GM19035 (cell line): ENCODE measurements around the gene CYTL1.
"Not testable (repeated sequence)": the region's sequence is repeated elsewhere in the genome, so short reads cannot be mapped to it uniquely, and the experiment has no call there.

Experiments
- ATAC-seq: cut with Tn5 transposase; IDR thresholded peaks from one replicate; pipeline ENCODE4 v1.9.1; 2021; ENCODE audit not compliant: unreplicated experiment

Gene CYTL1

DNA sequence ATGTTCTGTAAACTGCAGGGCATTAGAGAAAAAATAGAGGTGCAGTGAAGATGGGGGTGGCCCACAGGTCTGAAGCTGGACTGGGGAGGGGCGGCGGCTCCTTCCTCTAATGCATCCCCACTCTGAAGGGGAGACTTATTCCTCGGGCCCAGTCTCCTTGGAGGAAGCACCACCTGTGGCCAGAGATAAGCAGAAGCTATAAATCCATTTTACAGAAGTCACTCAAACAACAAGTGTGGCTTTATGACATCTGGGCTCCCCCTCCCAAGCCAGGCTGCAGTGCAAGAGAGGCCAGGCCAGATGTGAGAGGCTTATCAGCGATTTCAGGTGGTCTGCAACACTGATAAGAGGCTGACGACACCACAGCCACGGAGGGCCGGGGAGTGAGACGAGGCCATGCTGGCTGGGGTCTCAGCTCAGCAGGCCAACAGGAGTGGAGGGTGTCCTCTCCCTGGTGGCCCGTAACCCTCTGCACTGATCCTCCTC, 15.8 kb downstream of the CYTL1 start:
- ATAC-seq, result no peak

DNA sequence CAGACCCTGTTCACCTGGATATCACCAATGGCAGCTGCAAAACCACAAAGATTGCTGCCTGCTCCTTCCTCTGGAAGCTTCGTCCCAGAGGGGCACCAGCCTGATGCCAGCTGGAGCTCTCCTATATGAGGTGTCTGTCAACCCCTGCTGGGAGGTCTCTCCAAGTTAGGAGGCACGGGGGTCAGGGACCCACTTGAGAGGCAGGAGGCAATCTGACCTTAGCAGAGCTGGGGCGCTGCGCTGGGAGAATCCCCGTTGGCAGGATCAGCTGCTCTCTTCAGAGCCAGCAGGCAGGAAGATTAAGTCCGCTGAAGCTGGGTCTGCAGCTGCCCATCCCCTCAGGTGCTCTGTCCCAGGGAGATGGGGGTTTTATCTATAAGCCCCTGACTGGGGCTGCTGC, 17.6 kb downstream of the CYTL1 start:
- ATAC-seq, result not testable (repeated sequence)

DNA sequence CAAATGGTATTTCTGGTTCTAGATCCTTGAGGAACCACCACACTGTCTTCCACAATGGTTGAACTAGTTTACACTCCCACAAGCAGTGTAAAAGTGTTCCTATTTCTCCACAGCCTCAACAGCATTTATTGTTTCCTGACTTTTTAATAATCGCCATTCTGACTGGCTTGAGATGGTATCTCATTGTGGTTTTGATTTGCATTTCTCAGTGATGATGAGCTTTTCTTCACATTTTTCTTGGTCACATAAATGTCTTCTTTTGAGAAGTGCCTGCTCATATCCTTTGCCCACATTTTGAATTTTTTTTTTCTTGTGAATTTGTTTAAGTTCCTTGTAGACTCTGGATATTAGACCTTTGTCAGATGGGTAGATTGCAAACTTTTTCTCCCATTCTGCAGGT, 22.3 kb downstream of the CYTL1 start:
- ATAC-seq, result not testable (repeated sequence)

DNA sequence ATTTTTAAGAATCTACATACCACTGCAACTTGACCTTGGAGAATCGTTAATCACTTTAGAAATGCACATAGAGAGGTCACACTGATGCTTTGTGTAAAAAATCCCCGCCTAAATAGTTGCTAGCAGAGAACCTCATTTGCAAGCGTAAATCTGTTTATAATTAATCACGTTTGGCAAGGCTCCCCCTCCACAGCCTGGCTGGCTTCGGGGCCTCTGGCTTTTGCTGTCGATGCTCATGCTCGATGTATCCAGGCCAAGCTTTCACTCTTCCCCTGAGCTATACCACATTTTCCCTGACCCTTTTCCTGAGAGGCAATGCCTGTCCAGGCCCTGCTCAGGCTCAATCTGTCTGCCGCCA, 23.4 kb downstream of the CYTL1 start:
- no peak for ATAC-seq

DNA sequence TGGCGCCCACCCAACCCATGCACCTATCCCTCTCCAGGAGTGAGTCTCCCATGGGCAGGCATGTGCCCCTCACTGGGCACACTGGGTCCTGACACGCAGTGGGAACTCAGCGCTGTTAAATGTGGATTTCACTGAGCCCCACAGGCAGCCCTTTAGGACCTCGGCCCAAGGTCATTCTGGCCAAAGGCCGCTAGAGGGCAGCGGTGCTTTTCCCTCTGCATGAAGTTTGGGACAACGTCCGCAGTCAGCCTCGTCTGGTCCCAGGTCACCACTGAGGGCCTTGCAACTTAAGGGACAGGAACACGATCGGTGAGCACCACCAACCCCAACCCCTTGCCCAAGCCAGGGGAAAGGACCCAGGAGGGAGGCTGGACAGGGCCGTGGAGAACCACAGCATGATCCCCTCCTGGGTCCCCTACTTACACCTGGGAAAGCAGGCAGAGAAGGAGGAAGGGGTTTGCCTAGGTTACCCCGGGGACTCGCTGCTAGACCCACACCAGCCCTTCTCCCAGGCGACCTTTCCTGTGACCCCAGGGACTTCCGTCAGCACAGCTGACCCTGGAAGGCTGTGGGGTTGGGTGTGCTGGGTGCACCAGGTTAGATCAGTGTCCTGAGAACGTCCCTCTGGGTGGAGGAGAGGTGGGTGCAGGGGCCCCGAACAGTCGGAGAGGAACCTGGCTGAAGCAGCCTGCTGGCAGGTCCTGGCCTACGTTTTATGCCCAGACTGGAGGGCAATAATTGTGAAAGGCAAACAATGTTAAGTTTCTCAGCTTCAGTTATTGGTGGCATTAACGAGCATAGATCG, 24.0 kb downstream of the CYTL1 start:
- ATAC-seq, result no peak

DNA sequence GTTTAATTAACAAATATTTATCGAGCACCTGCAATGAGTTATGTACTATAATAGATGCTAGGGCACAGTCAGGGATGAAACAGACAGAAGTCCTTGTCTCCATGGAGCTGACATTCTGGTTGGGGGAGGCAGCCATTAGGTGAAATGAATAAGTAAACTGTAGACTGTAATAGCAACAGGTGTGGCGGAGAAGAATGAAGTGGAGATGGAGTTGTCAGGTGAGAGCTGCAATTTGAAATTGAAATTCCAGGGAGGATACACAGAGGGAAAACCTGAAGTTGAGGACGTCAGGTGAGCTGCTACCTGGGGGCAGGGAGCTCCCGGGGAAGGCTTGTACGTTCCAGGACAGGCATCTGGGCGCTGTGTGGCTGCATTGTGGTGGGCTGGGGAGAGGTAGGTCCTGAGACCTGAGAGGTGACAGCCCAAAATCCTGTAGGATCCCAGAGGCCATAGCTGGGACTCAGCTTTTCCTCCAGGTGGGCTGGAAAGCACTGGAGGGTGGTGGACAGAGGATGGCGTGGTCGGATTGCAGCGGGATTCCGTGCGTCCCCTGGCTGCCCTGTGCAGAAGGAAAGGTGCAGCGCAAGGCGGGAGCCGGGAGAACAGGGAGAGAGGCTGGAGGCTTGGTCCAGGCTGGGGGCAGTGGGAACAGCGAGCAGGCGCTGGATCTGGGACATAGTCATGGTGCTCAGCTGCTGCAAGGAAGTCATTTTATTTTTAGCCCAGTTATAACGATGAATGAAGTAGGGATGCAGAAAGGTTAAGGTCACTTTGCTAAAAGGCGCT, 24.8 kb downstream of the CYTL1 start:
- ATAC-seq, result no peak

DNA sequence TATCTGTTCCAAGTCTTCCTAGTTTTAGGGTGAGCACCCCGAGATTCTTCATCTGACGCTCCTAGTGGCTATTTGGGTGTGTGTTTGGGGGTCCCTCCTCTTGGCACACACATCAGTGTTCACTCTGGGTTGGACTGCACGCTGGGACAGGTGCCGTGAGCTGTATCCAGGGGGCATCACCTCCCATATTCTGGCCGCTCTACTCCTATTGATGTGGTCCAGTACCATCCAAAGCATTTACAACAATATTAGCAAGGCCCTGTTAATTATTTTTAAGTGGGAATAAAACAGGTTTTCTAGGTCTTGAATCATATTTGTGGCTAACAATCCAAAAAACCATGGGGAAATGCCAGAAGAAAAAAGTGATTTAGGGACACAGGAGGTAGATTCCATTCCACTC, 26.4 kb downstream of the CYTL1 start:
- ATAC-seq, result no peak

DNA sequence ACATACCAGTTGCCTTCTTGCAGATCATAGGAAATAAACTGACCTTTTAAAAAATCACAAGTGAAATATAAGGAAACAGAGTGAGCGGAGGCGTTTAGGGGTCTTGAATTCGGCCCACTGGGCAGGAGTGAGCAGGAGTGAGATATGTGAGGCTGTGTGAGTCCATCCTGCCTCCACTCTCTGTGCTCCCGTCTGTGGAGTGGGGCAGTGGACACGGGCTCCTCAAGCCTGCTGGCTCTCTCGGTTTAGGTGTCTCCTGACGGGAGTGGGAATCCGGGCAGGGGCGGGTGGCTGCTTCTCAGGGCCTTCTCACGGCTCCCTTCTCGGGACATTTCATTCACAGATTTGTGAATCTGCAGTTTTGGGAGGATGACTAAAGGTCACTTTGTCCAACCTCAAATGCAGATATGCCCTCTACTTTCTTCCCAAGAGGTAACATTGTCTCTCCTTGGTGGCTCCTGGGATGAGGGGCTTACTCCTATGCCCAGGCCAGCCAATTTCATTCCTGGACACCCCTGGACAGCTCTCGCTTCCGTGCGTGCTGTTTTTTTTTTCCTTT, 27.6 kb downstream of the CYTL1 start:
- no peak for ATAC-seq

DNA sequence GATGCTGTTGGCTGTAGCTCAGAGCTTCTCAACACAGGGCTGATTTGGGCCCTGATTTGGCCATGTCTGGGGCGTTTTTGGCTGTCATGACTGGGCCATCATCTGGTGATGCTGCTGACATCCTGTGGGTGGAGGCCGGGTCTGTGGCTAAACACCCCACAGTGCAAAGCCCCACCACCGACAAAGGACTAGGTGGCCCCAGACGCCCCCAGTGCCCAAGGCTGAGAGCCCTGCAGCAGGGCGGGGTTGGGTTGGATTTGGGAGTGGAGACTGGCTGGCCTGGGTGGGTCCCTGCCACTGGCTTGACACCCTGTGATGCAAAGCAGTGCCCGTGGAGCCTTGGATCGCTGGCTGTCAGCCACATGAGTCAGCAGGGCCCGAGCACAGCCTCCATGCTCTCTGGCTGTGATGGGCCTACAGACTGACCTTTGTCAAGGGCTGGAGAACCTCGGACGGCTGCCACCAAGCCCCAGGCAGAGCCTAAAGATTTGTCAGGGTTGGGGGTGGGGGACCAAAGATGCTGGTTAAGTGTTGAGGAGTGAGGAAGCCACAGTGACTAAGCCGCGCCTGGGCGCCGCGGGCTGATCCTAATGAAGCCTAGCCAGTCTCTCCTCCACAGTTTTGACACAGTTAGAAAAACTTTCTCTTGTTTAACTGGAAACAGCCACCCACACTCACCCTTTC, 28.3 kb downstream of the CYTL1 start:
- ATAC-seq, result no peak

DNA sequence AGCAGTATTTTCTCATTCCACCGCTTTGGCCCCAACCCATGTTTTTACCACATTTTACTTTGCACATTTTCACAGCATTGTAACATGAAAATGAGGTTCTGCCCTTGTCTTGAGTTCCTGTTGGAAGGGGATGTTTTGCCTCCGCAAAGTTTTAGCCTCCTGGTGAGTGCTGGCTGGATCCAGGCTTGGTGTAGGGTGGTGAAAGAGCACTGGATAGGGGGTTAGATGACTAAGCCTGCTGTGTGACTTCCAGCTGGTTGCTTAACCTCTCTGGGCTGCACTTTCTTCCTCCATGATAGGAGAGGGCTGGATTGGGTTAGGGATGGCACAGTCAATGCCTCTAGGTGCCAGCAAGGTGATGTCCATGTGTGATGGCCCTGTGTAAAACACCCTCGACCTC, 28.9 kb downstream of the CYTL1 start:
- no peak for ATAC-seq

DNA sequence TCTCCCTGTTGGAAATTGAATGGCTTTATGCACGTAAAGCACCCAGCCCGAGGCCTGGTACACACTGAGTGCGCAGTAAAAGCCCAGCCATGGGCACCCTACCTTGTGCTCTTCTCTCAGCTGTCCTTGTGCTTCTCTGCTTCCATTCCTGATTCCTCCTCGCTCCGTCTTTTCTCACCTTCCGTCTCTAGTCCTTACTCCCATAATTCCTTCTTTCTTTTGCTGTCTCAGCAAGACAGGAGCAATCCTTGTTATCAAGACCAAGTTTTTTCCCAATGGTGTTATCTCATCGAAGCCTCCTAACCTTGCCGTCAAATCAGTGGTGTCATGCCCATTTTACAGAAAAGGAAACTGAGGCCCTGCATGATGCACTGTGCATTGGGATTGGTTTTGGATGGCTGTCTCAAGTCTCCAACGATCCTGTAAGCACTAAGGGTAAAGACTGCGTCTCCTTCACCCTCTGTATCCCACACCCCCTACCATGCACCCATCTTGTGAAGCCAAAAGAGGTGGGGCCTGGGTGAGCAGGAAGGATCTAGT, 30.1 kb downstream of the CYTL1 start:
- ATAC-seq, result no peak

DNA sequence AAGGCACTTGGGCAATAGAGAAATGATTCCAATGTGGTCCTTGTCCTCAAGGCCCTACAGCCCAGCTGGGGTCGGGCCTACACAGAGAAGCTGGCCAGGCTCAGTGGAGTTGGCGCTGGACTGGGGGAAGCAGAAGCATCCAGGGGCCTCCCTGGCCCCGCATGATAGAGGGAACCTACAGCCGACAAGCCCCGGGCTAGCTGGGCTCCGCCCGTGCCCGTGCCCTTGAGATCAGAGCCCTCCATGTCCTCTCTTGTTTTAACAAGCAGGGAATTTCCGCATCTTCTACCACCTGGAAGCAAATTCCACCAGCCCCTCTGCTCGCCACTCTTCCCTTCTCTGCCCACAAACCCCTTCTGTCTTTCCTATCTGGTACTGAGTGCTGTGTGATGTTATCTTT, 31.6 kb downstream of the CYTL1 start:
- no peak for ATAC-seq

DNA sequence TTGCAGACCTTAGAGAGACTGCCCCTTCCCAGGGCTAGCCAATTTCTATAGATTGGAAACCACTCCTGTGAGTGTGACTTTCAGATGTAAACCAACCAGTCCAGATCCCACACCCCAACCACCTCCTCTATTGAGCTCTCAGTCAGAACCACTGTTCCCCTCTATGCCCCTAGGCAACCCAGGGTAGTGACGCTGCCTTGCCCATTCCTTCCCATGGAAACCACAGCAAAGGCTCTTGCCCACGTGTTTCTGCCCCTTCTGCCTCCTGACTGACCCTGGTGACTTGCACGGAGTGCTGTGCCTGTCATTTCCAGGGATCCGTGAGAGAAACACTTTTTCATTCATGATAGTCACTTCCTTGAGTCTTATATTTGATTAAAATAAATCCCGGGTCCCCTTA, 32.4 kb downstream of the CYTL1 start:
- no peak for ATAC-seq

DNA sequence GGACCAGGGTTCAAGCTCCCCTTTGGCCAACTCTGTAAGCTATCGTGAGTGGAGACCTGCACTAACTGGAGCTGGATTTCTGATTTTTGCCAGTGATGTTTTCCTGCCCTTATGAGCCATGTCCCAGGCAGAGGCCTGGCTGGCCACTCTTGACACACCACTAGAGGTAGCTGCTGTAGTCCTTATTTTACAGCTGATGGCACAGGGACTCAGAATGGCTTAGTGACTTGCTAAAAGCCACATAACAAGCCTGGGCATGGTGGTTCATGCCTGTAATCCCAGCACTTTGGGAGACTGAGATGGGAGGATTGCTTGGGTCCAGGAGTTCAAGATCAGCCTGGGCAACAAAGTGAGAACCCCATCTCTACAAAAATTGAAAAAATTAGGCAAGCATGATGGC, 33.4 kb downstream of the CYTL1 start:
- no peak for ATAC-seq

DNA sequence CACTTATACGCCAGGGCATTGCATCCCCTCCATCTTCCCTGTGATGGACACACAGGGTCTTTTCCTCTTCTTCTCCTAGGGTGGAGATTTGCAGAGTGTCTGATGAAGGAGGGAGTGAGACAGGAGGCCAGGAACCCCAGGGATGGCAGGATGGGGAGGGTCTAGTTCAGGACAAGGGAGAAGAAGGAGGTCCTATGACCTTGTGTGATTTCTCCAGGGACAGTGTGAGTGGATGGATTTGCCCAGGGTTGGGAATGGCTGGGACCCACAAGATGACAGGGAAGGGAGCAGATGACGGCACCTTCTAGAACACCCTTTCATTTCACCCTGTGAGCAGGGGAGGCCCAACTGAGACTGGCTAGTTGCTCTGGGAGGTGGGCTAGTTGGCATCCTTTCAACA, 34.2 kb downstream of the CYTL1 start:
- ATAC-seq, result no peak

DNA sequence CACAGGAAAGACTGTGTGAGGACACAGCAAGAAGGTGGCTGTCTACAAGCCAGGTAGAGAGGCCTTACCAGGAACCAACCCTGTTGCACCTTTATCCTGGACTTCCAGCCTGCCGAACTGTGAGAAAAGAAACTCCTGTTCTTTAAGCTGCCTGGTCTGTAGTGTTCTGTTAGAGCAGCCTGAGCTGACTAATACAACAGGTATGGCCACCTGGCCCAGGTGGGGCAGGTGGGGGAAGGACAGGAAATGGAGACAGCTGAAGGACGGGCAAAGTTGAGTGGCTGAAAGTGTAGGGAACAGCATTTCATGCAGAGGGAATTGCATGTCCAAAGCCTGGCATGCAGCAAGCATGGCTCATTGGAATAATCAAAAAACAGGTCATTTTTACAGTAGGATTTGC, 35.1 kb downstream of the CYTL1 start:
- ATAC-seq, result no peak

DNA sequence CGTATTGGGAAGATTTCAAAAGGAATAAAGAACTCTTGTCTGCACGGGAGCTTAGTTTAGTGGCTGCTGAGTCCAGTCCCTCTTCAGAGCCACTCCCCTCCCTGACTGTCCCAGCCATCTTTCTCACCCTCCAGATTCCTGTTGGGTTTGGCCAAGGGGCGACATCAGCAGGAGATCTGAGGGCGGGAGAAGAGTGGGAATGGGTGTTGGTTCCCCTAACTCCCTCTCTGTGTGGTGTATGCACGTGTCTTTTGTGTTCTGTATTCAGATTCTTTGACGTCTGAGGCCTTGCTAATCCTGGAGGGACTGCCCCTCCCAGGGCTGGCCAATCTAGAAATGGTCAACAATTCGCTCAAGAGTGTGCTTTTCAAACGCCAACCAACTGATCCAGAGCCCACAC, 37.4 kb downstream of the CYTL1 start:
- ATAC-seq, result no peak

DNA sequence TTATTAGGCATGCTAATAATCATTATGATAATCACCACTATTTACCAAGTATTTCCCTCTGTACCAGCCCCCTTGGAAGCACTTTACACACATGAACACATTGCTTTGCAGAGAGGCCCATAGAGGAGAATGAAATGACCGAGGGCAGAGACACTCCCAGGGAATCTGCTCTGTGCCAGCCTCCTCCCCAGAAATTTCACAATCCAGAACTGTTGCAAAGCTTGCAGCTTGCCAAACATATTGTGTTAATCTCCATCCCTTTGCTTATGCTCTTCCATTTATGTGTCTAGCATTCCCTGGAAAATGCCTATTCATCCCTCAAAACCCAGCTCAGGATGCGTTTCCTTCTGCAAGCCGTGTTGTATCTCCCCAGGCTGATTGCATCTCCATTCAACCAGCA, 37.8 kb downstream of the CYTL1 start:
- ATAC-seq, result no peak

DNA sequence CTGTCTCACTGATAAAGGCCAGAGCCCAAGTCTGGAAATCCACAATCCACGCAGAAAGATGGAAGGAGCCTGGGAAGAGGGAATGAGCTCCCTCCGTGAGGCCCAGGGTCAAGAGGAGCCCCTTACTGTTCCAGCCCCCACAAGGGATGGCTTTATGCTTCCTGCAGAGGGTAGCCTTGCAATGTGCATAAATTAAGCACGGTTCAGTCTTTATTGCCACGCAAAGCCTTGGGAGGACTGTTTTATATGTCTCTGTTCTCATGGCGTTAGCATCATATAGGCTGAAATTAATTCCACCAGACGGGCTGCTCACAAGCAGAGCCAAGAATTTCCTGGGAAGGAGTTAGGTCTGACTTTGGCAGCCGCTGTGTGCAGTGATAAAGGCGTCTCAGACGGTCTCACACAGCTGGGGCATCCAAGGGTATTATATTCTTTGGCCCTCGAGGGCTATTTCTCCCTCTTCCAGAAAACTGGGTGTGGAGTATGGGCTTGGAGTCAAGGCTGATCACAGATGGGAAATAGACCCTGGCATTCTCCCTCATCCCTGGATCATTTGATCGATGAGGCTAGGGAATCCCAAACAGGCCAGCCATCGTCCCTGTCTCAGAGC, 38.5 kb downstream of the CYTL1 start:
- no peak for ATAC-seq

DNA sequence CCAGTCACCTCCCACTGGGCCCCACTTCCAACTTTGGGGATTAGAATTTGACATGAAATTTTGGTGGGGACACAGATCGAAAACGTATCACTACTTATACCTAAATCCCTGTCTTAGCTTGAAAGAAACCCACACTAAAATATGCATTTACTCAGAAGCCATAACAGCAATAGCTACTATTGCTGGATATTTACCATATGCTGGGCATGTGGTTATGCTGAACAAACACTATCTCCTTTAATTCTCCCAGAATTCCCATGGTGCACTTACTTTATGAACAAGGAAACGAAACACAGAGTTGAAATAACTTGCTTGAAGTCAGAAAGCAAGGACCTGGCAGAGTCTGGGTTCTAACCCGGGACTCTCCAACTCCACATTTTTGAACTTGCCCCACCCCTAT, 39.3 kb downstream of the CYTL1 start:
- no peak for ATAC-seq

DNA sequence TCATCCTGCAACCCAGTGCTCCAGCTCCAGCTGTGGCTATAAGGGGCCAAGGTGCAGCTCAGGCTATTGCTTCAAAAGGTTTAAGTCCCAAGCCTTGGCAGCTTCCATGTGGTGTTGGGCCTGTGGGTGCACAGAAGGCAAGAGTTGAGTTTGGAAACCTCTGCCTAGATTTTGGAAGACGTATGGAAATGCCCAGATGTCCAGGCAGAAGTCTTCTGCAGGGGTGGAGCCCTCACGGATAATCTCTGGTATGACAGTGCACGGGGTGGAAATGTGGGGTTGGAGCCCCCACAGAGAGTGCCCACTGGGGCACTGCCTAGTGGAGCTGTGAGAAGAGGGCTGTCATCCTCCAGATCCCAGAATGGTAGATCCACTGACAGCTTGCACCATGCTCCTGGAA, 44.5 kb downstream of the CYTL1 start:
- no peak for ATAC-seq
